Neural progenitor cell (in vitro differentiated cells): ENCODE measurements around the gene SLC38A8. TPM values are rescaled to one million over a fixed set of nuclear protein-coding genes. Genes with fewer than 3 reads are reported as not detected.

Source experiments
- DNase-seq: peaks from one replicate; pipeline ENCODE4 v3.0.0-alpha.2; 2016; ENCODE audit warnings: low spot score
- H2AFZ ChIP-seq: fragments of 200-600 bp; sonication (generic); replicated peaks from 2 replicates; pipeline ENCODE4 v1.6.1; 2016; ENCODE audit warnings: antibody characterized with exemption
- H3F3A ChIP-seq: fragments of 200-600 bp; sonication (generic); 2 replicates; pipeline ENCODE4 v1.6.1; 2016; ENCODE audit warnings: antibody characterized with exemption, low read depth
- H3K27ac ChIP-seq: fragments of 200-600 bp; sonication (generic); 2 replicates; pipeline ENCODE4 v1.5.1; 2016; ENCODE audit warnings: mild to moderate bottlenecking
- H3K27me3 ChIP-seq: fragments of 200-600 bp; sonication (generic); 2 replicates; pipeline ENCODE4 v1.6.1; 2016; ENCODE audit warnings: mild to moderate bottlenecking, moderate library complexity
- H3K36me3 ChIP-seq: fragments of 200-600 bp; sonication (generic); 2 replicates; pipeline ENCODE4 v1.5.1; 2016
- H3K4me1 ChIP-seq: fragments of 200-600 bp; sonication (generic); 2 replicates; pipeline ENCODE4 v1.6.1; 2016; ENCODE audit warnings: mixed run types
- H3K4me2 ChIP-seq: fragments of 200-600 bp; sonication (generic); 2 replicates; pipeline ENCODE4 v1.6.1; 2016
- H3K4me3 ChIP-seq: fragments of 200-600 bp; sonication (generic); 2 replicates; pipeline ENCODE4 v1.5.1; 2016
- H3K79me2 ChIP-seq: fragments of 200-600 bp; sonication (generic); 2 replicates; pipeline ENCODE4 v1.6.1; 2016; ENCODE audit warnings: low read depth
- H3K9ac ChIP-seq: fragments of 200-600 bp; sonication (generic); 2 replicates; pipeline ENCODE4 v1.6.1; 2016
- H3K9me3 ChIP-seq: fragments of 200-600 bp; sonication (generic); 2 replicates; pipeline ENCODE4 v1.5.1; 2016; ENCODE audit warnings: low read depth
- H4K20me1 ChIP-seq: fragments of 200-600 bp; sonication (generic); 2 replicates; pipeline ENCODE4 v1.6.1; 2016; ENCODE audit warnings: low read depth
- H3K27ac Mint-ChIP-seq: 3 replicates; pipeline ENCODE4 v1.8.0; 2021; ENCODE audit warnings: mixed read lengths
- H3K27me3 Mint-ChIP-seq: 2 replicates; pipeline ENCODE4 v1.8.0; 2022; ENCODE audit warnings: low read depth, mild to moderate bottlenecking, inconsistent platforms, moderate library complexity, mixed read lengths; ENCODE audit not compliant: insufficient read depth
- H3K36me3 Mint-ChIP-seq: 3 replicates; pipeline ENCODE4 v1.8.0; 2021; ENCODE audit warnings: mixed read lengths
- H3K4me1 Mint-ChIP-seq: 3 replicates; pipeline ENCODE4 v1.8.0; 2021; ENCODE audit warnings: mixed read lengths
- H3K4me3 Mint-ChIP-seq: 3 replicates; pipeline ENCODE4 v1.8.0; 2021; ENCODE audit warnings: mild to moderate bottlenecking, moderate library complexity, mixed read lengths
- H3K9me3 Mint-ChIP-seq: 3 replicates; pipeline ENCODE4 v1.8.0; 2020; ENCODE audit warnings: mixed read lengths
- EZH2 ChIP-seq: fragments of 200-600 bp; sonication (generic); IDR thresholded peaks from 2 replicates; pipeline ENCODE4 v1.6.1; 2017; ENCODE audit warnings: antibody characterized with exemption, mild to moderate bottlenecking, moderate library complexity
- EZH2phosphoT487 ChIP-seq: fragments of 200-600 bp; sonication (generic); IDR thresholded peaks from 2 replicates; pipeline ENCODE4 v1.6.1; 2017; ENCODE audit warnings: antibody characterized with exemption
- total RNA-seq: library from RNA; depleted of rRNA; stranded (reverse); fragments of >200 nt; gene quantifications from 2 replicates; pipeline ENCODE4 v1.2.3, GENCODE V29; 2015; ENCODE audit warnings: low replicate concordance
- TF ChIP-seq, protein P1 (sequence below): fragments of 200-600 bp; sonication (generic); IDR thresholded peaks from 2 replicates; pipeline ENCODE4 v1.5.1; 2017; ENCODE audit warnings: antibody characterized with exemption, mild to moderate bottlenecking

The SLC38A8 gene
- total RNA-seq, 1 donor from 2014 or later: not detected

DNA sequence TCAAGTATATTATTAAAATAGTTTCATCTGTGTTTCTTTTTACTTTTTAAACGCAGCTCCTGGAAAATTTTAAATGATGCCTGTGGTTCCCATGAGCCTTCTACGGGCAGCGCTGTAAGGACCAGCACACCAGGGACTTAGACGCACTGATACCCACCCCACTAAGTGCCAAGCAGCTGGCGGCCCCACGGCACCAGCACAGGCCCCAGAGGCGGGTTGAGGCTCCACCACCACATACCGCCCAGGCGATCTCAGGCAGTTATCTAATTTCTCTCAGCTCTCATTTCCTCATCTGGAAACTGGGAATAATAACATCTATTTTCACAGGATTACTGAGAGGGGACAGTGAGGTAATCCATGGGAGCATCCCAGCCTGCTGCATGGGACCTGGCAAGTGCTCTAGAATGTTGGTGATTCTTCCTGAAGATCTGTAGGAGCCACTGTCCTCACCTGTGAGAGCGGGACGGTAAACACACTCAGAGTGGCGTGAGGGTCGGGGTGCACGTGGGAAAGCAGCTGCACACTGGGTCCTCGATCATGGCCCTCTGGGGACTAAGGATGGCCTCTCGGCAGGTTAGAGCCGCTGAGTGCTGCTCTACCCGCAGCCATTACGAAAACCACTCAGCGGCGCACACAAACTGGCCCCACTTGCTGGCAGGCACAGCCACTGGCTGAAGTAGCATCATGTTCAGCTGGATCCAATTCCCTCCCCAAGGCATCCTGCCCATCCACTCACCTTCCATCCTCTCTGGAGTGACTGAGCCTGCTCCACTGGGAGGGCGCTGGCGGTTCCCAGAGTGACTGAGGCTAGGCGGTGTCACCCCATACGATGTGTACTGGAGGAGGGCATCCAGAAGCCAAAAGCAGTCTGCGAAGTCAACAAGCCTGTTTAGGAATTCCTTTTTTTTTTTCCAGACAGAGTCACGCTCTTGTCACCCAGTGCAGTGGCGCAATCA lies 17.6 kb upstream of the SLC38A8 start:
- peaks cover 4% of the 10 kb centered on the region for H3K36me3 ChIP-seq

GRCh38 chr16:84059111-84059510 lies 16.5 kb upstream of the SLC38A8 start:
- Histone ChIP-seq H4K20me1 (no peaks in the 10 kb centered on the region), H3F3A (peaks cover 4% of the 10 kb centered on the region), H3K27me3 (no peaks in the 10 kb centered on the region), H2AFZ (no peak overlapping the region), H3K36me3 (no peaks in the 10 kb centered on the region), H3K9me3 (no peaks in the 10 kb centered on the region), H3K9ac (no peak overlapping the region), H3K4me1 (peaks cover 13% of the 10 kb centered on the region), H3K4me2 (no peak overlapping the region), H3K4me3 (no peak overlapping the region), H3K27ac (no peak overlapping the region), H3K79me2 (no peaks in the 10 kb centered on the region)
- Mint-ChIP-seq H3K4me3 (no peak overlapping the region), H3K36me3 (peaks cover 29% of the 10 kb centered on the region), H3K27me3 (no peaks in the 10 kb centered on the region), H3K9me3 (no peaks in the 10 kb centered on the region), H3K27ac (no peak overlapping the region), H3K4me1 (peaks cover 10% of the 10 kb centered on the region)
- DNase-seq: no peak
- TF ChIP-seq EZH2: no peak
- TF ChIP-seq, protein P1, sequence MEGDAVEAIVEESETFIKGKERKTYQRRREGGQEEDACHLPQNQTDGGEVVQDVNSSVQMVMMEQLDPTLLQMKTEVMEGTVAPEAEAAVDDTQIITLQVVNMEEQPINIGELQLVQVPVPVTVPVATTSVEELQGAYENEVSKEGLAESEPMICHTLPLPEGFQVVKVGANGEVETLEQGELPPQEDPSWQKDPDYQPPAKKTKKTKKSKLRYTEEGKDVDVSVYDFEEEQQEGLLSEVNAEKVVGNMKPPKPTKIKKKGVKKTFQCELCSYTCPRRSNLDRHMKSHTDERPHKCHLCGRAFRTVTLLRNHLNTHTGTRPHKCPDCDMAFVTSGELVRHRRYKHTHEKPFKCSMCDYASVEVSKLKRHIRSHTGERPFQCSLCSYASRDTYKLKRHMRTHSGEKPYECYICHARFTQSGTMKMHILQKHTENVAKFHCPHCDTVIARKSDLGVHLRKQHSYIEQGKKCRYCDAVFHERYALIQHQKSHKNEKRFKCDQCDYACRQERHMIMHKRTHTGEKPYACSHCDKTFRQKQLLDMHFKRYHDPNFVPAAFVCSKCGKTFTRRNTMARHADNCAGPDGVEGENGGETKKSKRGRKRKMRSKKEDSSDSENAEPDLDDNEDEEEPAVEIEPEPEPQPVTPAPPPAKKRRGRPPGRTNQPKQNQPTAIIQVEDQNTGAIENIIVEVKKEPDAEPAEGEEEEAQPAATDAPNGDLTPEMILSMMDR: no peak
- TF ChIP-seq EZH2phosphoT487: no peak

More for the DNA sequence above, 17.6 kb upstream of the SLC38A8 start:
- Histone ChIP-seq H2AFZ (no peak overlapping the region), H3K9me3 (no peaks in the 10 kb centered on the region), H3K4me3 (no peak overlapping the region), H3K9ac (no peak overlapping the region), H3K27ac (no peak overlapping the region), H4K20me1 (no peaks in the 10 kb centered on the region), H3K4me2 (no peak overlapping the region), H3F3A (peaks cover 8% of the 10 kb centered on the region), H3K4me1 (peaks cover 5% of the 10 kb centered on the region), H3K79me2 (no peaks in the 10 kb centered on the region), H3K27me3 (no peaks in the 10 kb centered on the region)
- H3K36me3 Mint-ChIP-seq: peaks cover 29% of the 10 kb centered on the region
- TF ChIP-seq, protein P1: no peak
- TF ChIP-seq EZH2phosphoT487: no peak
- no peak for TF ChIP-seq EZH2
- no peaks in the 10 kb centered on the region for H3K27me3 Mint-ChIP-seq
- H3K4me3 Mint-ChIP-seq: no peak overlapping the region
- peaks cover 10% of the 10 kb centered on the region for H3K4me1 Mint-ChIP-seq
- no peaks in the 10 kb centered on the region for H3K9me3 Mint-ChIP-seq
- DNase-seq: no peak
- no peak overlapping the region for H3K27ac Mint-ChIP-seq

GRCh38 chr16:84058664-84059063 lies 16.1 kb upstream of the SLC38A8 start:
- no peak for DNase-seq
- no peak overlapping the region for H3K9ac ChIP-seq
- H3K36me3 Mint-ChIP-seq: peaks cover 34% of the 10 kb centered on the region
- TF ChIP-seq EZH2: no peak
- H3K4me2 ChIP-seq: no peak overlapping the region
- H3K27ac ChIP-seq: no peak overlapping the region
- H3K4me1 ChIP-seq: peaks cover 13% of the 10 kb centered on the region
- no peaks in the 10 kb centered on the region for H3K9me3 ChIP-seq
- H2AFZ ChIP-seq: no peak overlapping the region
- H3K79me2 ChIP-seq: no peaks in the 10 kb centered on the region
- no peaks in the 10 kb centered on the region for H3K36me3 ChIP-seq
- peaks cover 4% of the 10 kb centered on the region for H3F3A ChIP-seq
- H3K27me3 ChIP-seq: no peaks in the 10 kb centered on the region
- H4K20me1 ChIP-seq: no peaks in the 10 kb centered on the region
- no peak overlapping the region for H3K4me3 Mint-ChIP-seq
- H3K27ac Mint-ChIP-seq: no peak overlapping the region
- no peaks in the 10 kb centered on the region for H3K9me3 Mint-ChIP-seq
- no peak overlapping the region for H3K4me3 ChIP-seq
- H3K4me1 Mint-ChIP-seq: peaks cover 10% of the 10 kb centered on the region
- peaks cover 3% of the 10 kb centered on the region for H3K27me3 Mint-ChIP-seq

DNA sequence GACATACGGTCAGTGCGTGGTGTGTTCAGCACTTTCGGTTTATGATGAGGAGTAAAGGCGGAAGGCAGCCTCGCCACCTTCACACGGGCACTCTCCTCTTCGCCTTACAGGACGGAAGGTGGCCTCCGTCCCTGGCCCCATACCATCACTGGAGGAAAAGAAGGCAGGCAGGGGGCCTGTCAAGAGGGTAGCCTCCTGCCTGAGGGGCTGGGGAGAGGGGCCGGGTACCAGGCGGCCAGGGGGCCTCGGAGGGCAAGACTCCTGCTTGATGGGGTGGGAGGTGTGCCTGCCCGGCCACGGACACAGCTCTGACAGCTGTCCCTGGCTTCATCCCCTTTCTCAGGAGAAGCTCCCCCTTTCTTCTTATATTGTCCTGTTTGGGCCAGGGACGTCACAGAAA lies 15.6 kb upstream of the SLC38A8 start:
- H3K36me3 Mint-ChIP-seq: peaks cover 36% of the 10 kb centered on the region
- no peak overlapping the region for H3K9ac ChIP-seq

More for the DNA sequence above, 15.6 kb upstream of the SLC38A8 start:
- Histone ChIP-seq H3K9me3 (no peaks in the 10 kb centered on the region), H3F3A (peaks cover 2% of the 10 kb centered on the region), H3K4me1 (peaks cover 13% of the 10 kb centered on the region), H4K20me1 (no peaks in the 10 kb centered on the region), H3K4me2 (no peak overlapping the region), H3K36me3 (no peaks in the 10 kb centered on the region), H3K27ac (no peak overlapping the region), H2AFZ (no peak overlapping the region), H3K27me3 (no peaks in the 10 kb centered on the region), H3K79me2 (no peaks in the 10 kb centered on the region), H3K4me3 (no peak overlapping the region)
- no peak for DNase-seq
- TF ChIP-seq, protein P1: no peak
- TF ChIP-seq EZH2phosphoT487 (no peak), EZH2 (no peak)
- Mint-ChIP-seq H3K27me3 (peaks cover 3% of the 10 kb centered on the region), H3K4me3 (no peak overlapping the region), H3K4me1 (peaks cover 8% of the 10 kb centered on the region), H3K27ac (no peak overlapping the region), H3K9me3 (no peaks in the 10 kb centered on the region)
